Measurements from ENCODE around the gene MAP3K14. TPM values are rescaled to one million over a fixed set of nuclear protein-coding genes. Genes with fewer than 3 reads are reported as not detected.

MAP3K14 gene
- total RNA-seq, 1 experiment from 2014 or later = 16.4 TPM

DNA sequence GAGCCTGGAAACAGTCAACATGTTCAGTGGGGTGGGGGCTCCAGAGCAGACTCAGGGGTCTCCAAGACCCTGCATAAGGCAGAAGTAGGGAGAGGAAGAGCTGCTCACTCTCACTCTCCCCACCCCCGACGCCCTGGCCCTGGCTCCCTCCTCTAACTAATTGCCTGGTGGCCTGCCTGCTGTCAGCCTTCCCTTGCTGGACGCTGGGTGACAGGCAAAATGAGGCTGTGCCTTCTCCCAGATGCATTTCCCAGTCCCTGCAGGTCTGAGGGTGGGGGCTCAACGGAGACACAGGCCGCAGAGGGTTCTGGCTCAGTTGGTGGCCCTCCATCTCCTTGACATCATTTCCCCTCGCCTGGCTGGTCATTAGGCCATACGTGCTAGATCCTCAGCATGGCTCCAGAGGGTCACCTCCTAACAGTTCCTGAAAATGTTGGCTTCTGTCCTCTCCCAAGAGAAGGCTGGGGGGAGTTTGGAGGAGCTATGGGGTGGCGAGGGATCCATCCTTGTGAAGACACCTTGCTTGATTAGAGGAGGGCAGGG lies 93.8 kb downstream of the MAP3K14 start (continued):
- TF ChIP-seq SP1 (IDR thresholded peaks at IDR 0.05; ENCODE audit: low read depth) = no peak
- no peak for TF ChIP-seq YY1 (IDR thresholded peaks at IDR 0.05; ENCODE audit: extremely low read depth, insufficient replicate concordance, low read depth, low read length)
- no peak for TF ChIP-seq JUND (IDR thresholded peaks at IDR 0.05)
- no peak for TF ChIP-seq ZFX (IDR thresholded peaks at IDR 0.05)
- no peak for TF ChIP-seq FOSL1 (IDR thresholded peaks at IDR 0.05; ENCODE audit: low read depth)
- no peak for TF ChIP-seq EGR1 (IDR thresholded peaks at IDR 0.05; ENCODE audit: low read depth)
- no peak for TF ChIP-seq ELF1 (IDR thresholded peaks at IDR 0.05; ENCODE audit: borderline replicate concordance, low read depth)

GRCh38 chr17:45222289-45222995 lies 94.4 kb downstream of the MAP3K14 start:
- H3K4me2 ChIP-seq (ENCODE audit: low read length) = peak overlapping the region; percentile 89
- no TSS peak for BruUV-seq (replicated peaks)

More at GRCh38 chr17:45222289-45222995, 94.4 kb downstream of the MAP3K14 start:
- Histone ChIP-seq H3K9me3 (ENCODE audit: control insufficient read depth in 1 of 2, insufficient read depth in 1 of 2, low read depth in 1 of 2, low read length in 2 of 2) (no peaks in the 10 kb centered on the region), H3K36me3 (ENCODE audit: control insufficient read depth in 1 of 2, insufficient read depth in 2 of 2, low read length in 2 of 2) (no peaks in the 10 kb centered on the region), H3K9me2 (ENCODE audit: insufficient read depth) (no peaks in the 10 kb centered on the region), H3K4me3 (replicated peaks in 1 of 2; ENCODE audit: low read depth in 1 of 2, low read length in 2 of 2) (peak overlapping the region; percentile 43 to 59), H2AFZ (ENCODE audit: low read depth, low read length, poor library complexity, severe bottlenecking) (no peak overlapping the region), H3K9ac (ENCODE audit: low read length) (peak overlapping the region; percentile 55), H4K20me1 (ENCODE audit: insufficient read depth) (no peaks in the 10 kb centered on the region), H3K4me1 (ENCODE audit: control insufficient read depth in 1 of 2, insufficient read depth in 2 of 2, low read length in 2 of 2) (peaks cover 2 to 57% of the 10 kb centered on the region in 2 experiments; a peak in 3 of 4 replicates), H3K27me3 (ENCODE audit: insufficient read depth, low read length) (no peaks in the 10 kb centered on the region), H3K27ac (ENCODE audit: low read depth, low read length) (peak overlapping the region; percentile 12; the same call in 1 of the 2 replicates), H3K79me2 (ENCODE audit: insufficient read depth, low read length) (no peaks in the 10 kb centered on the region)
- ChIA-PET POLR2A (no interaction called here), CTCF (interaction anchor here (1.1 kb wide), 1 partner anchor 203 kb away, joined by 3 read pairs; no protein-coding TSS in a partner anchor), RAD21 (ENCODE audit: low non-redundant PET in 1 of 2, low total read pairs in 2 of 2, uncharacterized antibody in 2 of 2, unreplicated experiment in 2 of 2) (no interaction called here)
- DNase-seq (ENCODE audit: low read depth, low spot score) (no peak), ATAC-seq (peak; percentile 1; the same call in 1 of the 2 replicates)
- intact Hi-C loops (cut with micrococcal nuclease) = no loop called here
- no peak for TF ChIP-seq ZNF274 (IDR thresholded peaks at IDR 0.05; ENCODE audit: low read depth, low read length)
- TF ChIP-seq SP1 (IDR thresholded peaks at IDR 0.05; ENCODE audit: low read depth) = no peak
- no peak for TF ChIP-seq EZH2 (IDR thresholded peaks at IDR 0.05)
- TF ChIP-seq YY1 (IDR thresholded peaks at IDR 0.05; ENCODE audit: extremely low read depth, insufficient replicate concordance, low read depth, low read length) = no peak
- no peak for TF ChIP-seq RAD21 (IDR thresholded peaks at IDR 0.05; ENCODE audit: low read depth)
- no peak for TF ChIP-seq ELF1 (IDR thresholded peaks at IDR 0.05; ENCODE audit: borderline replicate concordance, low read depth)
- TF ChIP-seq MAX (IDR thresholded peaks at IDR 0.05) = no peak
- TF ChIP-seq, protein P1, sequence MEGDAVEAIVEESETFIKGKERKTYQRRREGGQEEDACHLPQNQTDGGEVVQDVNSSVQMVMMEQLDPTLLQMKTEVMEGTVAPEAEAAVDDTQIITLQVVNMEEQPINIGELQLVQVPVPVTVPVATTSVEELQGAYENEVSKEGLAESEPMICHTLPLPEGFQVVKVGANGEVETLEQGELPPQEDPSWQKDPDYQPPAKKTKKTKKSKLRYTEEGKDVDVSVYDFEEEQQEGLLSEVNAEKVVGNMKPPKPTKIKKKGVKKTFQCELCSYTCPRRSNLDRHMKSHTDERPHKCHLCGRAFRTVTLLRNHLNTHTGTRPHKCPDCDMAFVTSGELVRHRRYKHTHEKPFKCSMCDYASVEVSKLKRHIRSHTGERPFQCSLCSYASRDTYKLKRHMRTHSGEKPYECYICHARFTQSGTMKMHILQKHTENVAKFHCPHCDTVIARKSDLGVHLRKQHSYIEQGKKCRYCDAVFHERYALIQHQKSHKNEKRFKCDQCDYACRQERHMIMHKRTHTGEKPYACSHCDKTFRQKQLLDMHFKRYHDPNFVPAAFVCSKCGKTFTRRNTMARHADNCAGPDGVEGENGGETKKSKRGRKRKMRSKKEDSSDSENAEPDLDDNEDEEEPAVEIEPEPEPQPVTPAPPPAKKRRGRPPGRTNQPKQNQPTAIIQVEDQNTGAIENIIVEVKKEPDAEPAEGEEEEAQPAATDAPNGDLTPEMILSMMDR (IDR thresholded peaks at IDR 0.05 in 2 of 3, conservative IDR thresholded peaks at IDR 0.05 in 1 of 3; ENCODE audit: borderline replicate concordance in 1 of 3, insufficient read depth in 1 of 3, low read depth in 2 of 3, low read length in 2 of 3) = no peak
- no peak for TF ChIP-seq ATF3 (IDR thresholded peaks at IDR 0.05)
- no peak for TF ChIP-seq ZBTB33 (IDR thresholded peaks at IDR 0.05; ENCODE audit: extremely low read depth, insufficient replicate concordance, low read length)
- TF ChIP-seq ZFX (IDR thresholded peaks at IDR 0.05) = no peak
- no peak for TF ChIP-seq POLR2AphosphoS5 (IDR thresholded peaks at IDR 0.05; ENCODE audit: low read depth, low read length)
- TF ChIP-seq JUND (IDR thresholded peaks at IDR 0.05) = no peak
- TF ChIP-seq FOSL1 (IDR thresholded peaks at IDR 0.05; ENCODE audit: low read depth) = no peak
- TF ChIP-seq POLR2A (IDR thresholded peaks at IDR 0.05; ENCODE audit: borderline replicate concordance, extremely low read depth, insufficient read depth, insufficient read length) = no peak
- TF ChIP-seq SIN3A (IDR thresholded peaks at IDR 0.05; ENCODE audit: low read depth) = no peak
- no peak for TF ChIP-seq SRF (IDR thresholded peaks at IDR 0.05; ENCODE audit: low read depth)
- no peak for TF ChIP-seq EZH2phosphoT487 (IDR thresholded peaks at IDR 0.05; ENCODE audit: borderline replicate concordance)
- no peak for TF ChIP-seq CEBPB (IDR thresholded peaks at IDR 0.05; ENCODE audit: low read depth)
- no peak for TF ChIP-seq CBX3 (IDR thresholded peaks at IDR 0.05; ENCODE audit: low read depth)

All from HCT116 (cell line).